GM12874 (cell line): ENCODE measurements around the gene CCNA1.

Experiments used
- CTCF ChIP-seq: IDR thresholded peaks from 2 replicates; pipeline ENCODE4 v1.5.1; 2011; ENCODE audit warnings: low read depth, mild to moderate bottlenecking, control low read depth, low read length, moderate library complexity; ENCODE audit not compliant: insufficient read depth

The CCNA1 gene

GRCh38 chr13:36432106-36432544, at the start of gene CCNA1:
Gene CCNA1 (plus strand): TSS chr13:36432495. CDS start chr13:36433057, 562 bp downstream.
- TF ChIP-seq CTCF: no peak

GRCh38 chr13:36385489-36385888, 46.8 kb upstream of the CCNA1 start:
- TF ChIP-seq CTCF: no peak

GRCh38 chr13:36395280-36395679, 37.0 kb upstream of the CCNA1 start:
- peak; percentile 33; the same call in 1 of the 2 replicates for TF ChIP-seq CTCF

- no peak for TF ChIP-seq CTCF
These were observed 27.1 kb upstream of the CCNA1 start for GRCh38 chr13:36405151-36405550.

GRCh38 chr13:36412736-36413135, 19.6 kb upstream of the CCNA1 start:
- TF ChIP-seq CTCF: no peak

GRCh38 chr13:36413161-36413560, 19.1 kb upstream of the CCNA1 start:
- TF ChIP-seq CTCF: no peak

- no peak for TF ChIP-seq CTCF
These were observed 17.8 kb upstream of the CCNA1 start for GRCh38 chr13:36414461-36414860.
